IMR-90 (cell line): ENCODE results near the gene PRELID3B.

Experiments used
- CEBPB ChIP-seq: IDR thresholded peaks from 2 replicates; pipeline ENCODE4 v1.6.1; 2012; ENCODE audit warnings: low read depth, low read length, improper control_type of control experiment
- CTCF ChIP-seq: conservative IDR thresholded peaks from 2 replicates; pipeline ENCODE4 v1.5.1; 2012; ENCODE audit warnings: mild to moderate bottlenecking, low read depth, low read length, improper control_type of control experiment
- FOS ChIP-seq: fragments of 150-350 bp; IDR thresholded peaks from 2 replicates; pipeline ENCODE4 v1.6.1; 2016; ENCODE audit warnings: low read depth, low read length
- MXI1 ChIP-seq: IDR thresholded peaks from 2 replicates; pipeline ENCODE4 v1.6.1; 2012; ENCODE audit warnings: low read depth, mild to moderate bottlenecking, low read length, moderate library complexity, borderline replicate concordance
- POLR2A ChIP-seq: IDR thresholded peaks from 2 replicates; pipeline ENCODE4 v1.6.1; 2012; ENCODE audit warnings: mild to moderate bottlenecking, low read depth, low read length
- RAD21 ChIP-seq: IDR thresholded peaks from 2 replicates; pipeline ENCODE4 v1.6.1; 2012; ENCODE audit warnings: low read length, improper control_type of control experiment
- RCOR1 ChIP-seq: IDR thresholded peaks from 2 replicates; pipeline ENCODE4 v1.6.1; 2012; ENCODE audit warnings: mild to moderate bottlenecking, low read length, improper control_type of control experiment; ENCODE audit not compliant: insufficient replicate concordance
- SMC3 ChIP-seq: fragments of 150-350 bp; IDR thresholded peaks from 2 replicates; pipeline ENCODE4 v1.6.1; 2016; ENCODE audit warnings: low read depth, mild to moderate bottlenecking, antibody characterized with exemption, low read length, moderate library complexity
- USF2 ChIP-seq: fragments of 150-350 bp; IDR thresholded peaks from 2 replicates; pipeline ENCODE4 v1.6.1; 2017; ENCODE audit warnings: mild to moderate bottlenecking, antibody characterized with exemption, low read length, low read depth

- TF ChIP-seq MXI1 (no peak), CTCF (no peak), POLR2A (no peak), RCOR1 (no peak), RAD21 (no peak), USF2 (no peak), SMC3 (no peak), CEBPB (no peak), FOS (no peak)
These were observed 13.8 kb downstream of the PRELID3B start for GRCh38 chr20:59028812-59029211.
